Neural progenitor cell (in vitro differentiated cells): ENCODE measurements around the gene PRKCB. TPM values are rescaled to one million over a fixed set of nuclear protein-coding genes. Genes with fewer than 3 reads are reported as not detected.
"Not testable (repeated sequence)": the region's sequence is repeated elsewhere in the genome, so short reads cannot be mapped to it uniquely, and the experiment has no call there.

ENCODE experiments used
- DNase-seq: peaks from one replicate; pipeline ENCODE4 v3.0.0-alpha.2; 2016; ENCODE audit warnings: low spot score
- H2AFZ ChIP-seq: fragments of 200-600 bp; sonication (generic); replicated peaks from 2 replicates; pipeline ENCODE4 v1.6.1; 2016; ENCODE audit warnings: antibody characterized with exemption
- H3F3A ChIP-seq: fragments of 200-600 bp; sonication (generic); 2 replicates; pipeline ENCODE4 v1.6.1; 2016; ENCODE audit warnings: antibody characterized with exemption, low read depth
- H3K27ac ChIP-seq: fragments of 200-600 bp; sonication (generic); 2 replicates; pipeline ENCODE4 v1.5.1; 2016; ENCODE audit warnings: mild to moderate bottlenecking
- H3K27me3 ChIP-seq: fragments of 200-600 bp; sonication (generic); 2 replicates; pipeline ENCODE4 v1.6.1; 2016; ENCODE audit warnings: mild to moderate bottlenecking, moderate library complexity
- H3K36me3 ChIP-seq: fragments of 200-600 bp; sonication (generic); 2 replicates; pipeline ENCODE4 v1.5.1; 2016
- H3K4me1 ChIP-seq: fragments of 200-600 bp; sonication (generic); 2 replicates; pipeline ENCODE4 v1.6.1; 2016; ENCODE audit warnings: mixed run types
- H3K4me2 ChIP-seq: fragments of 200-600 bp; sonication (generic); 2 replicates; pipeline ENCODE4 v1.6.1; 2016
- H3K4me3 ChIP-seq: fragments of 200-600 bp; sonication (generic); 2 replicates; pipeline ENCODE4 v1.5.1; 2016
- H3K79me2 ChIP-seq: fragments of 200-600 bp; sonication (generic); 2 replicates; pipeline ENCODE4 v1.6.1; 2016; ENCODE audit warnings: low read depth
- H3K9ac ChIP-seq: fragments of 200-600 bp; sonication (generic); 2 replicates; pipeline ENCODE4 v1.6.1; 2016
- H3K9me3 ChIP-seq: fragments of 200-600 bp; sonication (generic); 2 replicates; pipeline ENCODE4 v1.5.1; 2016; ENCODE audit warnings: low read depth
- H4K20me1 ChIP-seq: fragments of 200-600 bp; sonication (generic); 2 replicates; pipeline ENCODE4 v1.6.1; 2016; ENCODE audit warnings: low read depth
- H3K27ac Mint-ChIP-seq: 3 replicates; pipeline ENCODE4 v1.8.0; 2021; ENCODE audit warnings: mixed read lengths
- H3K27me3 Mint-ChIP-seq: 2 replicates; pipeline ENCODE4 v1.8.0; 2022; ENCODE audit warnings: low read depth, mild to moderate bottlenecking, inconsistent platforms, moderate library complexity, mixed read lengths; ENCODE audit not compliant: insufficient read depth
- H3K36me3 Mint-ChIP-seq: 3 replicates; pipeline ENCODE4 v1.8.0; 2021; ENCODE audit warnings: mixed read lengths
- H3K4me1 Mint-ChIP-seq: 3 replicates; pipeline ENCODE4 v1.8.0; 2021; ENCODE audit warnings: mixed read lengths
- H3K4me3 Mint-ChIP-seq: 3 replicates; pipeline ENCODE4 v1.8.0; 2021; ENCODE audit warnings: mild to moderate bottlenecking, moderate library complexity, mixed read lengths
- H3K9me3 Mint-ChIP-seq: 3 replicates; pipeline ENCODE4 v1.8.0; 2020; ENCODE audit warnings: mixed read lengths
- EZH2 ChIP-seq: fragments of 200-600 bp; sonication (generic); IDR thresholded peaks from 2 replicates; pipeline ENCODE4 v1.6.1; 2017; ENCODE audit warnings: antibody characterized with exemption, mild to moderate bottlenecking, moderate library complexity
- EZH2phosphoT487 ChIP-seq: fragments of 200-600 bp; sonication (generic); IDR thresholded peaks from 2 replicates; pipeline ENCODE4 v1.6.1; 2017; ENCODE audit warnings: antibody characterized with exemption
- total RNA-seq: library from RNA; depleted of rRNA; stranded (reverse); fragments of >200 nt; gene quantifications from 2 replicates; pipeline ENCODE4 v1.2.3, GENCODE V29; 2015; ENCODE audit warnings: low replicate concordance
- TF ChIP-seq, protein P1 (sequence below): fragments of 200-600 bp; sonication (generic); IDR thresholded peaks from 2 replicates; pipeline ENCODE4 v1.5.1; 2017; ENCODE audit warnings: antibody characterized with exemption, mild to moderate bottlenecking

Gene PRKCB
- total RNA-seq, 1 donor from 2014 or later: 9.5 TPM

DNA sequence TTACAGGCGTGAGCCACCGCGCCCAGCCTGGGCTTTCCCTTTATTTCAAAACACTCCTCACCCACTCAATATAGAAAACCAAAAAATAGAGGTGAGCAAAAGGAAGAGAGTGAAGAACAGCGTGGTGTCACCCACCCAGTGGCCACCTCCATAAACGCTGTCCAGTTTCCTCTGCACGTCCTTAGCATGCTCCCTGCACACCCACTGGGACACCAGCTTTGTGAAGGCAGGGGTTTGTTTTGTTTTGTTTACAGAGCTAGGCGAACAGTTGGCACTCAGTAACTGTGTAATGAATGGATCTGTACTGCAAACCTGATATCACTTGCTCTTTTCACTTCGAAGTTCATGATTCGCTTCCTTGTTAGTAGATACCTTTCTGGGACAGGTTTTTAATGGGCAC lies 73.0 kb downstream of the PRKCB start:
- no peak overlapping the region for H3K4me2 ChIP-seq
- H3K4me1 ChIP-seq: peaks cover 10% of the 10 kb centered on the region
- H3K4me1 Mint-ChIP-seq: peaks cover 8% of the 10 kb centered on the region
- no peaks in the 10 kb centered on the region for H3K79me2 ChIP-seq
- H3K27ac ChIP-seq: no peak overlapping the region
- no peak overlapping the region for H3K4me3 Mint-ChIP-seq
- H3K27me3 ChIP-seq: no peaks in the 10 kb centered on the region
- no peaks in the 10 kb centered on the region for H3F3A ChIP-seq
- H3K9me3 ChIP-seq: no peaks in the 10 kb centered on the region
- H3K36me3 ChIP-seq: no peaks in the 10 kb centered on the region
- H3K9me3 Mint-ChIP-seq: no peaks in the 10 kb centered on the region
- DNase-seq: no peak
- H3K27ac Mint-ChIP-seq: no peak overlapping the region
- TF ChIP-seq EZH2phosphoT487: no peak
- TF ChIP-seq, protein P1, sequence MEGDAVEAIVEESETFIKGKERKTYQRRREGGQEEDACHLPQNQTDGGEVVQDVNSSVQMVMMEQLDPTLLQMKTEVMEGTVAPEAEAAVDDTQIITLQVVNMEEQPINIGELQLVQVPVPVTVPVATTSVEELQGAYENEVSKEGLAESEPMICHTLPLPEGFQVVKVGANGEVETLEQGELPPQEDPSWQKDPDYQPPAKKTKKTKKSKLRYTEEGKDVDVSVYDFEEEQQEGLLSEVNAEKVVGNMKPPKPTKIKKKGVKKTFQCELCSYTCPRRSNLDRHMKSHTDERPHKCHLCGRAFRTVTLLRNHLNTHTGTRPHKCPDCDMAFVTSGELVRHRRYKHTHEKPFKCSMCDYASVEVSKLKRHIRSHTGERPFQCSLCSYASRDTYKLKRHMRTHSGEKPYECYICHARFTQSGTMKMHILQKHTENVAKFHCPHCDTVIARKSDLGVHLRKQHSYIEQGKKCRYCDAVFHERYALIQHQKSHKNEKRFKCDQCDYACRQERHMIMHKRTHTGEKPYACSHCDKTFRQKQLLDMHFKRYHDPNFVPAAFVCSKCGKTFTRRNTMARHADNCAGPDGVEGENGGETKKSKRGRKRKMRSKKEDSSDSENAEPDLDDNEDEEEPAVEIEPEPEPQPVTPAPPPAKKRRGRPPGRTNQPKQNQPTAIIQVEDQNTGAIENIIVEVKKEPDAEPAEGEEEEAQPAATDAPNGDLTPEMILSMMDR: no peak
- no peak for TF ChIP-seq EZH2
- no peak overlapping the region for H3K4me3 ChIP-seq
- peaks cover 2% of the 10 kb centered on the region for H3K27me3 Mint-ChIP-seq
- no peaks in the 10 kb centered on the region for H4K20me1 ChIP-seq
- H2AFZ ChIP-seq: no peak overlapping the region
- H3K36me3 Mint-ChIP-seq: no peaks in the 10 kb centered on the region
- H3K9ac ChIP-seq: no peak overlapping the region

- no peak overlapping the region for H3K27ac Mint-ChIP-seq
Measured at GRCh38 chr16:23909792-23910418, 74.1 kb downstream of the PRKCB start.

GRCh38 chr16:23914946-23915530 lies 79.3 kb downstream of the PRKCB start:
- H3K27me3 ChIP-seq: no peaks in the 10 kb centered on the region
- H3K4me1 ChIP-seq: no peaks in the 10 kb centered on the region
- H3K9me3 ChIP-seq: no peaks in the 10 kb centered on the region
- Mint-ChIP-seq H3K27ac (peak overlapping the region; percentile 94), H3K27me3 (peaks cover 3% of the 10 kb centered on the region), H3K4me1 (peaks cover 6% of the 10 kb centered on the region), H3K4me3 (no peak overlapping the region), H3K9me3 (no peaks in the 10 kb centered on the region), H3K36me3 (no peaks in the 10 kb centered on the region)
- no peak overlapping the region for H2AFZ ChIP-seq
- no peaks in the 10 kb centered on the region for H4K20me1 ChIP-seq
- no peaks in the 10 kb centered on the region for H3K79me2 ChIP-seq
- no peak overlapping the region for H3K4me2 ChIP-seq
- H3K27ac ChIP-seq: no peak overlapping the region
- DNase-seq: no peak
- H3K36me3 ChIP-seq: no peaks in the 10 kb centered on the region
- no peaks in the 10 kb centered on the region for H3F3A ChIP-seq
- TF ChIP-seq, protein P1: no peak
- TF ChIP-seq EZH2phosphoT487: no peak
- TF ChIP-seq EZH2: no peak
- H3K9ac ChIP-seq: no peak overlapping the region
- H3K4me3 ChIP-seq: no peak overlapping the region

More at GRCh38 chr16:23909792-23910418, 74.1 kb downstream of the PRKCB start:
- no peaks in the 10 kb centered on the region for H3K36me3 Mint-ChIP-seq
- peaks cover 4% of the 10 kb centered on the region for H3K27me3 Mint-ChIP-seq
- no peak overlapping the region for H3K4me2 ChIP-seq
- peaks cover 8% of the 10 kb centered on the region for H3K4me1 Mint-ChIP-seq
- peaks cover 6% of the 10 kb centered on the region for H3K4me1 ChIP-seq
- TF ChIP-seq, protein P1: no peak
- no peak for TF ChIP-seq EZH2phosphoT487
- TF ChIP-seq EZH2: no peak
- no peaks in the 10 kb centered on the region for H3K9me3 Mint-ChIP-seq
- no peak overlapping the region for H3K4me3 Mint-ChIP-seq
- no peaks in the 10 kb centered on the region for H3K79me2 ChIP-seq
- no peak overlapping the region for H3K9ac ChIP-seq
- H3K4me3 ChIP-seq: no peak overlapping the region
- no peaks in the 10 kb centered on the region for H3K36me3 ChIP-seq
- no peak for DNase-seq
- H3K27ac ChIP-seq: no peak overlapping the region
- no peaks in the 10 kb centered on the region for H3K27me3 ChIP-seq
- H3F3A ChIP-seq: no peaks in the 10 kb centered on the region
- H3K9me3 ChIP-seq: no peaks in the 10 kb centered on the region
- no peaks in the 10 kb centered on the region for H4K20me1 ChIP-seq
- no peak overlapping the region for H2AFZ ChIP-seq

- H3K27ac ChIP-seq, H3K27ac Mint-ChIP-seq, H2AFZ ChIP-seq, H3K36me3 ChIP-seq, H3K4me1 Mint-ChIP-seq, H3K4me2 ChIP-seq, H3F3A ChIP-seq, H3K27me3 Mint-ChIP-seq, H3K4me1 ChIP-seq, H3K9me3 ChIP-seq, H3K4me3 ChIP-seq, H4K20me1 ChIP-seq, H3K27me3 ChIP-seq, H3K4me3 Mint-ChIP-seq, H3K9me3 Mint-ChIP-seq, H3K36me3 Mint-ChIP-seq, H3K9ac ChIP-seq, DNase-seq, H3K79me2 ChIP-seq: not testable (repeated sequence)
Measured at GRCh38 chr16:23916552-23916951, 80.8 kb downstream of the PRKCB start.
